GM18499 (cell line): ENCODE measurements around the gene NALF2.

Source experiments
- ATAC-seq: cut with Tn5 transposase; IDR thresholded peaks from one replicate; pipeline ENCODE4 v1.9.1; 2021; ENCODE audit warnings: moderate number of reproducible peaks; ENCODE audit not compliant: insufficient read depth, unreplicated experiment

NALF2 gene

DNA sequence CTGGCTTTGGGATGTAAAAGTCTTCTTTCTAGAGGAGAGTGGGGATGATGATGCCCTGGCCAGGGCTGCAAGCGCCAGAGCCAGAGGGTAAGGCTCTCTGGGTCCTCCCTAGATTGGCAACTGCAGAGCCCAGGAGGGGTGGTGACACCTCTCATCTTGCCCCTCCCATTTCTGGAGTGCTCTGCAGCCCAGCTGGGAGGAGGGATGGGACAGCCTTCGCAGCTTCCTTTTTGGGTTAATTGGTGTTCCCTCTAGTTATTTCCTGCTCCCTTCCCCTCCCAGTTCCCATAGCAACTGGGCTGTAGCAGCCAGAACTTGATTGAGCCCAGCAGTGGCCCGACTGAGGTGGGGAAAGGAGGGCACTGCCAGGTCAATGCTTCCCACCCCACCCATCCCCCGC lies 19.2 kb downstream of the NALF2 start:
- no peak for ATAC-seq

DNA sequence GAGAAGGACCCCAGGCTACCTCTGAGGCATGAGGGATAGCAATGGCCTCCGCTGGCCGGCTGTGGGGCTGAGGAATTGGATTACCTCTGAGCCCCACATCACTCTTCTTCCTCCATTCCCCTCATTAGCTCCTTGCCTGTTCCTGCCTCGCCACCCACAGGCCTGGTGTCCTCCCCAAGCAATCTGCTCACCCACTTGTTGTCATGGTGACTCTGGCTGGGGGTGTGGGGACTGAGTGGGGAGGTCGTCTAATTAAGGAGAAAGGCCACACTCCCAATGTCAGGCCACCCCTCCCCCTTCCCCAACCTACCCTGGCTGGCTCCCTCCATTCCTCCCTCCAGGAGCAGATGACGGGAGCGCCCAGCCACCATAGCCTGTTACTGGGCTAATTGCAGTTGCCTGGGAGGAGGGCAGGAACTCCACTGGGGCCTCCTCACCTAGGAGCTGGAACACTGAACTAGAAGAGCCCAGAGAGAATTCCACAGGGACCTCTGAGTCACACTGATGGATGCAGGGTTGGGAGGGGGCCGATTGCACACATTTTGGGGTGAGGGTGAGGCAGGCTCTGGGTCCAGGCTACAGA lies 20.7 kb downstream of the NALF2 start:
- no peak for ATAC-seq

GRCh38 chrX:69530306-69530705 lies 26.2 kb downstream of the NALF2 start:
- ATAC-seq, result no peak

DNA sequence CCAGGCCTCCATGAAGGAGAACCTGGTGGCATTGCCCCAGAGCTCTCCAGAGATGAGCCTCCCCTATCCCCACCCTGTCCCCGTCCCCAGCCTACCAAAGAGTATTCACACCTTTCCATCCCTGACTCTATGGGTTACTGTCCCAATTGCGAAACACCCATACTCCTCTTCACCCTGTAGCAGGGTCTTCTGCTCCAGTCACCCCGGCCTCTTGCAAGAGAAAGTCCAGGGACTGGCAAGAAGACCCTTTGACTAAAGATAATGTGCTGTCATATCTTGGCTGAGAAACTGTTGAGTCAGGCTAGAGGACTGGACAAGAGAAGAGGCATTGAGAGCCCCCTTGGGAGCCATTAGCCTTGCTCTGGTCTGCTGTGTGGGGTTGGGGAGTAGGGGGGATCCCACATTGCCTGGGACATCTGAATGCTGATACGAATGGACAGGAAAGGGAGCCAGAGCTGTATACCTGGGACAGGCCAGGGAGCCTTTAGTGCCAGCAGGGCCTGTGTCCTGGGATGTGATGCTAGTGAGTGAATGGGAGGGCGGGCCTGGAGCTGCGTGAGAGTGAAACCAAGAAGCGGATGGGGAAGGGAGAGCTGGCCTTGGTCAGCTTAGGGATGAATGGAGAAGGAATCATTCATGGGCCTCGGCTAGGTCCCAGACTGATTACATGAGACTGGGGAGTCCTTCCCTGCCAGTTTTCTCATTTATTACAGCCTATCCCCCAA lies 27.1 kb downstream of the NALF2 start:
- no peak for ATAC-seq

DNA sequence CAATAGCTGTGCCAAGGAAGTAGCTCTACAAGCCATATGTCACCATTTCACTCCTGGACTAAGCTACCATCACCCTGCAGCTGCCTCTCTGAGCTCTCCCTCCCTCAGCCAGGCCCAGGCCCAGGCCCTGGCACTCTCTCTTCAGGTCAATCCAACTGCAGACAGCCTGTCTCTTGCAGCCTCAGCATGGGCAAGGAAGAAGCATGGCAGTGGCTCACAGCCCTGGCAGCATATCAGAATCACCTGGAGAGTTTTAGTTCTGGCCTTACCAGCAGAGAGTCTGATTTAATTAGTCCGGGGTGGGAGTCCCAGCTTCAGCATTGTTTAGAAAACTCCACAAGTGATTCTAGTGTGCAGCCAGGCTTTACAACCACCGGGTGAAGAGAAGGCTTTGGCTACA lies 31.5 kb downstream of the NALF2 start:
- no peak for ATAC-seq

DNA sequence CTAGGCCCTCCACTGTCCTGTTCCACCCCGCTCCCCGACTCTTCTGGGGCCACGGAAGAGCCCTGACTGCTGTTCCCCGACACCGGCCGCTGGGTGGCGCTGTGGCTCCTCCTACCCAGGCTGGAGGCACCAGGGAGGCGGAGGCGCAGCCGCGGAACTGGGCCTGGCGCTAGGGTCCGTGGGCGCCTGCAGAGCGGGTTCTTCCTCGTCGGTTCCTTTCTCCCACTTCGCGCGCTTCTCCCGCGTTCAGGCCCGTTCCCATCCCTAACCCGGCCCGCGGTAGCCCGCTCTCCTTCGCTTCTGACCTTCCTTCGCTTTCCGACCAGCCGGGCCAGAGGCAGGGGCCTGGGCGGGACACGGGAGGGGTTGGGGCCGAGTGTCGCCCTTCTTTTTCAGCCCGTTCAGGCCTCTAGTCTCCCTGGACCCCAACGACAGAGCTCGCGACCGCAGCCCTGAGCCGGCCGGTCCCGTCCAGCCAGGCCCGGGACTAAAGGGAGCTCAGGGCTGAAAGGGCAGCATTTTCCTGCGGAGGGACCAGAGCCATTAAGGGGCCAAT lies 34.3 kb downstream of the NALF2 start:
- no peak for ATAC-seq

- no peak for ATAC-seq
These were observed 35.3 kb downstream of the NALF2 start for GRCh38 chrX:69539437-69539836.

DNA sequence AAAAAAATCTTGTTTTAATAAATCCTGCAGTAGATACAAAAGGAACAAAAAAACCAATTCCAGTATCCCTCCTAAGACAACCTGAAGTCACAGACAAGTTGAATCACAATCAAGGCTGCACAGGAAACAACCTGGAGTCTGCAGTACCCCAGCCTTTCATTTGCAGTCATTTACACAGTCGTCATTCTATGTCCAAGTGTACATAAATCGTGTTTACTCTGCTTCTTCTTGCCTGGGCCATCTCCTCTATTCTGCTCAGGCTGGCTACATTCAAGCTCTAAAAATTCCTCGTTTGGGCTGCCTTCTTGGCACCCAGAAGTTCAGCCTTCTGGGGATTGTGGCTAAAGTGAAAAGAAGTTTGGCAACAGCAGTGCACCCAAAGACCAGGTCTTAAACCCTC lies 37.8 kb downstream of the NALF2 start:
- no peak for ATAC-seq

- no peak for ATAC-seq
These were observed 39.4 kb downstream of the NALF2 start for GRCh38 chrX:69543572-69543971.

- no peak for ATAC-seq
These were observed 42.3 kb downstream of the NALF2 start for GRCh38 chrX:69546417-69546816.

GRCh38 chrX:69546978-69547377 lies 42.9 kb downstream of the NALF2 start:
- ATAC-seq, result no peak

DNA sequence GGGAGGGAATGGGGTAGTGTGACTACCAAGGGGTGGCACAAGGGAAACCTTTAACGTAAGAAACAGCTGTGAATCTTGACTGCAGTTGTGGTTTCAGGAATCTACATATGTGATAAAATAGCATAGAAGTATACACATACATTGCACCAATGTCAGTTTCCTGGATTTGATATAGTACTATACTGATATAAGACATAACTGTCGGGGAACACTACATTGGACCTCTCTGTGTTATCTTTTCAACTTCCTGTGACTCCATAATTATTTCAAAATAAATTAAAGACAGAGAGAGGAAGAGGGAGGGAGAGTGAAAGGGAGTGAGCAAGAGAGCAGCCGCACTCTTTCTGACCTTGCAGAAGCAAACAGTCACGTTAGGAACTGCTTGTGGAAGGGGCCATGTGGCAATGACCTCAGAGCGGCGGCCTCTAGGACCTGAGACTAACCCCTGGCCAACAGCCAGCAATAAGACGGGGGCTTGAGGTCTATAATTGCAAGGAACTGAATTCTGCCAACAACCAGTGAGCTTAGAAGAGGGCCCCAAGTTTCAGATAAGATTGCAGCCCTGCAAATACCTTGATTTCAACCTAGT lies 47.4 kb downstream of the NALF2 start:
- no peak for ATAC-seq

DNA sequence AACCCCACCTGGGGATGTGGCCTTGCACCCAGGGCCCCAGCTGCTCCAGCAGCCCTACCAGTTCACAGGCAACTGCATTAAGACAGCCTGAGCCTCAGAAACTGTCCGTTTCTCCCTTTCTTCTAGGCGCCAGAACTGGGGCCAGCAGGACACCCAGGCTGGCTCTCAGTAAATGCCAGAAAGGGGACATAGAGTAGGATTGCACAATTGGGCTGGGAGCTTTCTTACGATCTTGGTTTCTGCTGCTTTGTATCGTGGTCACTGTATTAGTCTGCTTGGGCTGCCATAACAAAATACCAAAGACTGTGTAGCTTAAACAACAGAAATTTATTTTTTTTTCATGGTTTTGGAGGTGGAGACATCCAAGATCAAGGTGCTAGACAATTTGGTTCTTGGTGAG lies 48.4 kb downstream of the NALF2 start:
- no peak for ATAC-seq
